Keratinocyte (primary cell): ENCODE data around the gene KRTAP10-6.

ENCODE experiments used
- CTCF ChIP-seq, 3 experiments: IDR thresholded peaks in 1 of 3; conservative IDR thresholded peaks in 1 of 3; optimal IDR thresholded peaks in 1 of 3; 2 replicates in 2 of 3; 3 replicates in 1 of 3; pipeline versions ENCODE3 to v1.5.1; 2011; ENCODE audit warnings: low read length in 3 of 3, mild to moderate bottlenecking in 3 of 3, moderate library complexity in 2 of 3, control low read depth in 1 of 3, inconsistent platforms in 1 of 3; ENCODE audit not compliant: insufficient read depth in 2 of 3; ENCODE audit errors: extremely low read depth in 1 of 3
- EZH2 ChIP-seq: IDR thresholded peaks from one replicate; pipeline ENCODE4 v1.6.1; 2012; ENCODE audit warnings: inconsistent platforms, mild to moderate bottlenecking, low read length, moderate library complexity

GRCh38 chr21:44579056-44579832 lies 13.1 kb downstream of the KRTAP10-6 start:
- TF ChIP-seq CTCF (optimal IDR thresholded peaks at IDR 0.05 in 1 of 3, IDR thresholded peaks at IDR 0.05 in 1 of 3, conservative IDR thresholded peaks at IDR 0.05 in 1 of 3; ENCODE audit: extremely low read depth in 1 of 3, insufficient read depth in 2 of 3, low read length in 3 of 3) (no peak), EZH2 (no peak)
